SK-N-SH treated with all-trans-retinoic acid at 6 μM for 48 hours (cell line): ENCODE data around the gene PCDHA12.

Experiments
- ATAC-seq: fragments of 200-7000 bp; cut with Tn5 transposase; 3 replicates; pipeline ENCODE4 v1.9.1; 2020; ENCODE audit warnings: mild to moderate bottlenecking, moderate library complexity
- ARNTL ChIP-seq: fragments of 450-650 bp; formaldehyde crosslinking; IDR thresholded peaks from 2 replicates; pipeline ENCODE4 v1.5.0; 2020; ENCODE audit warnings: low read depth, mild to moderate bottlenecking, moderate library complexity, borderline replicate concordance
- BACH2 ChIP-seq: fragments of 250-450 bp; sonication (Bioruptor Pico); IDR thresholded peaks from 2 replicates; pipeline ENCODE4 v1.9.0; 2021; ENCODE audit warnings: mild to moderate bottlenecking, borderline replicate concordance
- CSDC2 ChIP-seq: fragments of 250-450 bp; sonication (Bioruptor Pico); IDR thresholded peaks from 2 replicates; pipeline ENCODE4 v1.5.0; 2020; ENCODE audit warnings: mild to moderate bottlenecking, moderate library complexity
- CSRNP3 ChIP-seq: fragments of 250-450 bp; sonication (Bioruptor Pico); IDR thresholded peaks from 2 replicates; pipeline ENCODE4 v1.5.1; 2021; ENCODE audit warnings: mild to moderate bottlenecking, moderate library complexity
- ESRRG ChIP-seq: fragments of 250-450 bp; sonication (Bioruptor Pico); IDR thresholded peaks from 2 replicates; pipeline ENCODE4 v1.6.1; 2021; ENCODE audit warnings: mild to moderate bottlenecking
- GLIS3 ChIP-seq: fragments of 250-450 bp; sonication (Bioruptor Pico); IDR thresholded peaks from 2 replicates; pipeline ENCODE4 v1.5.0; 2020; ENCODE audit warnings: mild to moderate bottlenecking, moderate library complexity
- ISL1 ChIP-seq: fragments of 250-450 bp; sonication (Bioruptor Pico); IDR thresholded peaks from 2 replicates; pipeline ENCODE4 v2.1.2; 2022; ENCODE audit warnings: mild to moderate bottlenecking, moderate library complexity
- OSR1 ChIP-seq: fragments of 250-450 bp; sonication (Bioruptor Pico); IDR thresholded peaks from 2 replicates; pipeline ENCODE4 v1.8.0; 2022; ENCODE audit warnings: moderate library complexity, mild to moderate bottlenecking, inconsistent platforms
- PATZ1 ChIP-seq: fragments of 250-450 bp; sonication (Bioruptor Pico); IDR thresholded peaks from 2 replicates; pipeline ENCODE4 v1.8.0; 2020; ENCODE audit warnings: mild to moderate bottlenecking, moderate library complexity, borderline replicate concordance
- POU6F1 ChIP-seq: fragments of 250-450 bp; sonication (Bioruptor Pico); IDR thresholded peaks from 2 replicates; pipeline ENCODE4 v1.8.0; 2021; ENCODE audit warnings: low read depth, mild to moderate bottlenecking, moderate library complexity, borderline replicate concordance
- PPARA ChIP-seq: fragments of 250-450 bp; sonication (Bioruptor Pico); IDR thresholded peaks from 2 replicates; pipeline ENCODE4 v1.5.0; 2020; ENCODE audit warnings: mild to moderate bottlenecking, borderline replicate concordance
- RARB ChIP-seq: fragments of 250-450 bp; sonication (Bioruptor Pico); IDR thresholded peaks from 2 replicates; pipeline ENCODE4 v1.8.0; 2021; ENCODE audit warnings: mild to moderate bottlenecking, moderate library complexity
- SNAI2 ChIP-seq: fragments of 250-450 bp; sonication (Bioruptor Pico); IDR thresholded peaks from 2 replicates; pipeline ENCODE4 v1.5.0; 2020; ENCODE audit warnings: mild to moderate bottlenecking, moderate library complexity
- TCF4 ChIP-seq: fragments of 250-450 bp; sonication (Bioruptor Pico); IDR thresholded peaks from 2 replicates; pipeline ENCODE4 v1.8.0; 2021; ENCODE audit warnings: mild to moderate bottlenecking, moderate library complexity, borderline replicate concordance
- TOX ChIP-seq: fragments of 250-450 bp; sonication (Bioruptor Pico); IDR thresholded peaks from 2 replicates; pipeline ENCODE4 v1.8.0; 2021; ENCODE audit warnings: mild to moderate bottlenecking, moderate library complexity, borderline replicate concordance
- TSHZ2 ChIP-seq: fragments of 250-450 bp; sonication (Bioruptor Pico); IDR thresholded peaks from 2 replicates; pipeline ENCODE4 v1.5.0; 2020; ENCODE audit warnings: mild to moderate bottlenecking, moderate library complexity
- ZC3H10 ChIP-seq: fragments of 250-450 bp; sonication (Bioruptor Pico); IDR thresholded peaks from 2 replicates; pipeline ENCODE4 v1.5.1; 2021; ENCODE audit warnings: mild to moderate bottlenecking, moderate library complexity
- ZFP3 ChIP-seq: fragments of 250-450 bp; sonication (Bioruptor Pico); IDR thresholded peaks from 2 replicates; pipeline ENCODE4 v1.5.0; 2020; ENCODE audit warnings: mild to moderate bottlenecking, moderate library complexity
- ZFP30 ChIP-seq: fragments of 450-650 bp; formaldehyde crosslinking; IDR thresholded peaks from 2 replicates; pipeline ENCODE4 v1.5.0; 2022; ENCODE audit warnings: mild to moderate bottlenecking, moderate library complexity
- ZNF565 ChIP-seq: fragments of 450-650 bp; formaldehyde crosslinking; conservative IDR thresholded peaks from 2 replicates; pipeline ENCODE4 v1.5.0; 2020; ENCODE audit warnings: low read depth, mild to moderate bottlenecking, moderate library complexity
- ZNF70 ChIP-seq: fragments of 450-650 bp; formaldehyde crosslinking; IDR thresholded peaks from 2 replicates; pipeline ENCODE4 v1.5.0; 2020; ENCODE audit warnings: mild to moderate bottlenecking, moderate library complexity
- ZNF8 ChIP-seq: fragments of 450-650 bp; formaldehyde crosslinking; IDR thresholded peaks from 2 replicates; pipeline ENCODE4 v1.5.0; 2020; ENCODE audit warnings: mild to moderate bottlenecking, moderate library complexity

The PCDHA12 gene

GRCh38 chr5:140882591-140882899 lies 7.4 kb downstream of the PCDHA12 start (continued):
- no peak for TF ChIP-seq TSHZ2 (CRISPR knock-in tag)
- TF ChIP-seq ESRRG: no peak
- no peak for TF ChIP-seq BACH2 (CRISPR knock-in tag)
- TF ChIP-seq ISL1 (CRISPR knock-in tag): no peak
- TF ChIP-seq RARB: no peak
- TF ChIP-seq ARNTL (CRISPR knock-in tag): no peak
- no peak for TF ChIP-seq POU6F1 (CRISPR knock-in tag)

- no peak for ATAC-seq
- TF ChIP-seq PATZ1 (CRISPR knock-in tag) (no peak), RARB (no peak), ZNF565 (CRISPR knock-in tag) (no peak), TCF4 (CRISPR knock-in tag) (no peak), PPARA (CRISPR knock-in tag) (no peak), TOX (CRISPR knock-in tag) (no peak), ZC3H10 (no peak), ZFP3 (CRISPR knock-in tag) (no peak), BACH2 (CRISPR knock-in tag) (no peak), ESRRG (no peak), SNAI2 (CRISPR knock-in tag) (no peak), ZNF8 (CRISPR knock-in tag) (no peak), TSHZ2 (CRISPR knock-in tag) (no peak), CSRNP3 (CRISPR knock-in tag) (no peak), ZFP30 (CRISPR knock-in tag) (no peak), ARNTL (CRISPR knock-in tag) (no peak), ISL1 (CRISPR knock-in tag) (no peak), OSR1 (no peak)
Observed at GRCh38 chr5:140883373-140883772, 8.3 kb downstream of the PCDHA12 start.

GRCh38 chr5:140883927-140884697 lies 9.0 kb downstream of the PCDHA12 start:
- ATAC-seq: no peak
- TF ChIP-seq ISL1 (CRISPR knock-in tag): no peak
- TF ChIP-seq CSDC2 (CRISPR knock-in tag): no peak
- no peak for TF ChIP-seq GLIS3
- TF ChIP-seq ZFP30 (CRISPR knock-in tag): no peak
- no peak for TF ChIP-seq PPARA (CRISPR knock-in tag)
- TF ChIP-seq CSRNP3 (CRISPR knock-in tag): no peak
- TF ChIP-seq TSHZ2 (CRISPR knock-in tag): no peak
- no peak for TF ChIP-seq ZNF70 (CRISPR knock-in tag)
